ENCODE data around the gene COQ4.

The COQ4 gene

GRCh38 chr9:128292009-128292408 is 30.6 kb upstream of the COQ4 start:
- CTCF ChIA-PET, result interaction anchor here (1.2 to 1.5 kb wide), 2 partner anchors 49 to 120 kb away, joined by 4 read pairs; no protein-coding TSS in a partner anchor
- Mint-ChIP-seq H3K4me3 (no peak overlapping the region), H3K36me3 (no peaks in the 10 kb centered on the region), H3K27ac (no peak overlapping the region), H3K9me3 (no peaks in the 10 kb centered on the region), H3K27me3 (no peaks in the 10 kb centered on the region), H3K4me1 (peaks cover 3% of the 10 kb centered on the region)
- DNase-seq, result no peak

DNA sequence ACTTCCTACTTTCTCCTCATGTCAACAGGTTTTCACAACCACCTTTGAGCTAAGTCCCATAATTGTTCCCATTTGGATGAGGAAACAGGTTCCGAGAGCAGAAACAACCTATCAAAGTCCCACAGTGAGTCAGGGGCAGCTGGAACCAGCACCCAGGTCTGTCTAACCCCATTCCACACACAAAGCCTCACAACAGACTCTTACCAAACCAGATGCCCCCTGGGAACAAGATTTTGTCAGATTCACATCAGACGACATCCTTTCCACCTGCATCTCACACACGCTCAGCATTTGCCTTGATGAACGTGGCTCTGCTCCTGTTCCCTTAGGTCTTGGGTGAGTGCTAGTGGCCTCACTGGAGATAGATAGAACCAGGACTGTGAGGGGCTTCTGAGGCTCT is 29.5 kb upstream of the COQ4 start:
- H3K9me3 Mint-ChIP-seq, result no peaks in the 10 kb centered on the region
- H3K27me3 Mint-ChIP-seq, result no peaks in the 10 kb centered on the region
- no peak overlapping the region for H3K27ac Mint-ChIP-seq
- H3K4me1 Mint-ChIP-seq, result no peaks in the 10 kb centered on the region
- H3K4me3 Mint-ChIP-seq, result no peak overlapping the region
- CTCF ChIA-PET, result interaction anchor here (1.0 to 1.5 kb wide), 3 partner anchors 48 to 119 kb away, joined by 3 to 5 read pairs (median 4); no protein-coding TSS in a partner anchor
- H3K36me3 Mint-ChIP-seq, result no peaks in the 10 kb centered on the region
- no peak for DNase-seq

- CTCF ChIA-PET, result interaction anchor here (1.0 to 3.1 kb wide), 2 partner anchors 47 to 104 kb away, joined by 3 to 26 read pairs; no protein-coding TSS in a partner anchor
- Mint-ChIP-seq H3K27ac (no peak overlapping the region), H3K27me3 (no peaks in the 10 kb centered on the region), H3K4me3 (no peak overlapping the region), H3K4me1 (no peaks in the 10 kb centered on the region), H3K36me3 (no peaks in the 10 kb centered on the region), H3K9me3 (no peaks in the 10 kb centered on the region)
- DNase-seq, result no peak
Measured at GRCh38 chr9:128294142-128294541, 28.5 kb upstream of the COQ4 start.

- no peaks in the 10 kb centered on the region for H3K36me3 Mint-ChIP-seq
- no peaks in the 10 kb centered on the region for H3K27me3 Mint-ChIP-seq
- DNase-seq, result no peak
- H3K4me1 Mint-ChIP-seq, result no peaks in the 10 kb centered on the region
- CTCF ChIA-PET, result interaction anchor here (0.8 to 3.1 kb wide), 8 partner anchors 42 to 142 kb away, joined by 3 to 26 read pairs (median 4); no protein-coding TSS in a partner anchor
- no peak overlapping the region for H3K27ac Mint-ChIP-seq
- no peaks in the 10 kb centered on the region for H3K9me3 Mint-ChIP-seq
- no peak overlapping the region for H3K4me3 Mint-ChIP-seq
Measured at GRCh38 chr9:128296340-128297220, 26.1 kb upstream of the COQ4 start.

GRCh38 chr9:128297221-128297773 is 25.3 kb upstream of the COQ4 start:
- no peak for DNase-seq
- no peaks in the 10 kb centered on the region for H3K27me3 Mint-ChIP-seq
- no peak overlapping the region for H3K27ac Mint-ChIP-seq
- no peaks in the 10 kb centered on the region for H3K4me1 Mint-ChIP-seq
- no peaks in the 10 kb centered on the region for H3K9me3 Mint-ChIP-seq
- CTCF ChIA-PET, result interaction anchor here (0.9 to 3.1 kb wide), 9 partner anchors 11 to 141 kb away, joined by 3 to 26 read pairs (median 3); no protein-coding TSS in a partner anchor
- H3K4me3 Mint-ChIP-seq, result no peak overlapping the region
- H3K36me3 Mint-ChIP-seq, result no peaks in the 10 kb centered on the region

DNA sequence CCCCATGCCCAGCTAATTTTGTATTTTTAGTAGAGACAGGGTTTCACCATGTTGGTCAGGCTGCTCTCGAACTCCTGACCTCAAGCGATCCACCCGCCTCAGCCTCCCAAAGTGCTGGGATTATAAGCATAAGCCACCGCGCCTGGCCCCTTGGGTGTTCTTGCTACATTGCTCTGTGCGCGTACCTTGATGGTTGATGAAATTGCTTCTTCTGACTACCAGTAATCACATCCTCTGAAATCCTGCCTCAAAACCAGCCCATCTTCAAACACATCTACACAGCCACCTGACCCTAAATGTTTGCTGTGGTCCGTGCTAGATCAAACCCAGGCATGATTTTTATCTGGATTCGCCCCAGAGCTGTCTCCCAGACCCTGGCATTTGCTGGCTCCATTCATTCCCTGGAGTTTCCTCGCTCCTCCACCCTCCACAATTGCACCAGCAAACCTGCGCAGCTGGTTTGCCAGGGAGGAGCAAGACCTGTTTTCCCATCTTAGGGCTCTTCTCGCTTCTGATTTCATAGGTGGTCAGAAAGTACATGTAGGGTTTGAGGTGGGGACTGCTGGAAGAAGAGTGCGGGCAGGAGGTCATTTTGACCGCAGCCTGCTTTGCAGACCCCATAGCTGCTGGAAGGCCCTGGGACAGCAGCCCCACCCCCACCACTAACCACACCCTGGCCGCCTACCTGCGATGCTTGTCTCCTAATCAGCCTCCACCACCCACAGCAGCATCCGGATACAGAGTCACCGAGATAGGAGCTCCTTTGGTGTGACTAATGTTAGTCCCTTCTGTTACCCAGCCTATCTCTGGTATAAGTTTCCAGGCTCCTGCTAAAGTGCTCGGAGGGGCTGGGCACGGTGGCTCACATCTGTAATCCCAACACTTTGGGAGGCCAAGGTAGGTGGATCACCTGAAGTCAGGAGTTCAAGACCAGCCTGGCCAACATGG is 23.8 kb upstream of the COQ4 start:
- Mint-ChIP-seq H3K4me1 (no peaks in the 10 kb centered on the region), H3K27ac (no peak overlapping the region), H3K9me3 (no peaks in the 10 kb centered on the region), H3K27me3 (no peaks in the 10 kb centered on the region), H3K36me3 (no peaks in the 10 kb centered on the region), H3K4me3 (no peak overlapping the region)
- CTCF ChIA-PET, result interaction anchor here (1.1 kb wide), 2 partner anchors 43 to 63 kb away, joined by 3 read pairs; no protein-coding TSS in a partner anchor
- no peak for DNase-seq

GRCh38 chr9:128304136-128304970 is 18.3 kb upstream of the COQ4 start:
- H3K4me1 Mint-ChIP-seq, result no peaks in the 10 kb centered on the region
- no peaks in the 10 kb centered on the region for H3K27me3 Mint-ChIP-seq
- H3K27ac Mint-ChIP-seq, result no peak overlapping the region
- CTCF ChIA-PET, result interaction anchor here (0.7 to 2.2 kb wide), 4 partner anchors 9 to 37 kb away, joined by 3 to 9 read pairs (median 4); no protein-coding TSS in a partner anchor
- DNase-seq, result no peak
- peaks cover 2% of the 10 kb centered on the region for H3K36me3 Mint-ChIP-seq
- no peak overlapping the region for H3K4me3 Mint-ChIP-seq
- H3K9me3 Mint-ChIP-seq, result no peaks in the 10 kb centered on the region

DNA sequence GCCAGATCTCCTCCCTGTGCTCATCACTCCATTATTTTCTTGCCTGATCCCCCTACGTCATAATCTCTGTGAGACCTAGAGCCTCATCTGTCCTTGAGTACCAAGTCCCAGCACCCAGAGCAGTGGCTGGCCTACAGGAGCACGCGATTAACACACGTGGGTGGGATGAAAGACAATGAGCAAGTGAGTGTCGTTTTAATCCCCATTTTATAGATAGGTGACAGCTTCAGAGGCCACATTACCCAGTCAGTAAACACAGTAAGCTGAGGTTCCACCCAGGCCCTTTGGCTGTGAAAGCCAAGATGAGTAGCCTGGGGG is 17.7 kb upstream of the COQ4 start:
- Mint-ChIP-seq H3K27ac (no peak overlapping the region), H3K9me3 (no peaks in the 10 kb centered on the region), H3K4me1 (no peaks in the 10 kb centered on the region), H3K27me3 (no peaks in the 10 kb centered on the region), H3K4me3 (no peak overlapping the region), H3K36me3 (peaks cover 7% of the 10 kb centered on the region)
- CTCF ChIA-PET, result interaction anchor here (1.0 to 2.2 kb wide), 3 partner anchors 10 to 36 kb away, joined by 4 to 9 read pairs (median 4); no protein-coding TSS in a partner anchor
- no peak for DNase-seq

GRCh38 chr9:128309551-128309950 is 13.1 kb upstream of the COQ4 start:
- H3K9me3 Mint-ChIP-seq, result no peaks in the 10 kb centered on the region
- H3K36me3 Mint-ChIP-seq, result peaks cover 15% of the 10 kb centered on the region
- no peak overlapping the region for H3K27ac Mint-ChIP-seq
- no peaks in the 10 kb centered on the region for H3K27me3 Mint-ChIP-seq
- CTCF ChIA-PET, result no interaction called here
- H3K4me3 Mint-ChIP-seq, result no peak overlapping the region
- no peaks in the 10 kb centered on the region for H3K4me1 Mint-ChIP-seq
- no peak for DNase-seq

DNA sequence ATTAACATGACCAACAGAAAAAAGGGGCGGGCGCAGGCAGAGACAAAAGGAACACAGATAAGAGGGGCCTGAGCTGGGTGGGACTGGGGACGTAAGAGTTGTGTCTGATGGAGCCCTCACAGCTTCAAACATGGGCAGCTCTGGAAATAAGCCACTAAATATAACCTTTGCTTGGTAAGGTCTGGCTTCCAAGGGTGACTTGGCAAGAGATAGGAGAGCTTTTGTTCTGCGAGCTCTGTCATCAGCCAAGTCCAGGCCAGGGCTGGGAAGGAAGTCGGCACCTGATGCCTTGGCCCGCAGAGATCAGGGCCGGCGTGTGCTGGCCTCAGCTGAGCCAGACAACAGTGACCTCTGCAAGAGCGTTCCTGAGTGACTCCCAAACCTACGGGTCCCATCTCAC is 12.2 kb upstream of the COQ4 start:
- Mint-ChIP-seq H3K27me3 (no peaks in the 10 kb centered on the region), H3K27ac (no peak overlapping the region), H3K9me3 (no peaks in the 10 kb centered on the region), H3K4me3 (no peak overlapping the region), H3K36me3 (peaks cover 15% of the 10 kb centered on the region), H3K4me1 (no peaks in the 10 kb centered on the region)
- no peak for DNase-seq
- CTCF ChIA-PET, result interaction anchor here (0.7 kb wide), 1 partner anchor 9 kb away, joined by 4 read pairs; no protein-coding TSS in a partner anchor

DNA sequence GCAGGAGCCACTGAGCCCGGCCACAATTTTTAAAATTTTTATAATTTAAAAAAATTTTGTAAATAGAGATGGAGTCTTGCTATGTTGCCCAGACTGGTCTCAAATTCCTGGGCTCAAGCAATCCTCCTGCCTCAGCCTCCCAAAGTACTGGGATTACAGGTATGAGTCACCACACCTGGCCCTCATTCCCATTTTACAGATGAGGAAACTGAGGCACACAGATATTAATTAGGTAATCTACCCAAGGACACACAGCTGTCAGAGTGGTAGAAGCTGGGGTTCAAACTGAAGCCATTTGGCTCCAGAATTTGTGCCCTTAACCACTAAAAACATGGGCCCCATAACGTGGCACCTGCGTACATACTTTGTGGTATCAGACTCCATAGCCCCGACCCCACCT is 7.9 kb upstream of the COQ4 start:
- CTCF ChIA-PET, result interaction anchor here (1.0 to 1.2 kb wide), 2 partner anchors 19 to 26 kb away, joined by 3 read pairs; no protein-coding TSS in a partner anchor
- H3K36me3 Mint-ChIP-seq, result peaks cover 10% of the 10 kb centered on the region

DNA sequence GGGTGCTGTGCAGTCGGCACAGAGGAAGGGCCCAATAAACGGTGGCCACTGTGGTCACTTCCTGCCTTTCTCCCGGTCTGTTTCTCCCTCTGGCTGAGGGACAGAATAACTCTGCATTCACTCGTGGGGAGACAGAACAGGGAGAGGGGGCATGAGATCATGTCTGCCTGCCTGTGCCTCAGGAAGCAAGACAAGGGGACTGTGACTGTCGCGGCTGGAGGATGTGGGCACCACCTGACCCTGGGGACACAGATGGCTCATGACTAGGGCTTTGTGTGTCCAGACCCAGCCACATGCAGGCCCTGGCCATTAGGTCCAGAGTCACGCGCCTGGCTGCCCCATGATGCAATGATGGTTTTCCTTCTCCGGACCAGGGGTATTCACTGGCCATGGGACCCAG is 6.2 kb upstream of the COQ4 start:
- H3K27ac Mint-ChIP-seq, result no peak overlapping the region
- H3K9me3 Mint-ChIP-seq, result no peaks in the 10 kb centered on the region
- peaks cover 2% of the 10 kb centered on the region for H3K36me3 Mint-ChIP-seq
- no peaks in the 10 kb centered on the region for H3K27me3 Mint-ChIP-seq
- DNase-seq, result no peak
- CTCF ChIA-PET, result no interaction called here
- peaks cover 1% of the 10 kb centered on the region for H3K4me1 Mint-ChIP-seq
- no peak overlapping the region for H3K4me3 Mint-ChIP-seq

More for the DNA sequence above, 7.9 kb upstream of the COQ4 start:
- Mint-ChIP-seq H3K27me3 (no peaks in the 10 kb centered on the region), H3K9me3 (no peaks in the 10 kb centered on the region), H3K4me1 (no peaks in the 10 kb centered on the region), H3K27ac (no peak overlapping the region), H3K4me3 (no peak overlapping the region)
- no peak for DNase-seq

DNA sequence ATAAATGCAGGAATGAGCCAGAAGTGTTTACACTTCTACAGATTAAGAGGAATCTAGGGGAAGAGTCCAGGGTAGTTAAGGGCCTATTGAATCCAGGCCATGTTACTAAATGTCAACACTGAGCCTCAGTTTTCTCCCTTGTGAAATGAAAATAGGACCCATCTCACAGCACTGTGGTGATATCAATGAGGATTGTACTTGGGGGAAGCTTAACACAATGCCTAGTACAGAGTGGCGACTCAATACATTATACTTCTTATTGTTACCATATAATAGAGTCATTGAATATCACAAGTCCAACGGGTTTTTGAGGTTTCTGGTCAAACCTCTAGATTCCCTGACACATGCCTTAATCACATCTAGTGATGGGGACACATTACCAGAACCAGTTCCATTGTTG is 5.0 kb upstream of the COQ4 start:
- DNase-seq, result no peak
- Mint-ChIP-seq H3K27ac (no peak overlapping the region), H3K9me3 (no peaks in the 10 kb centered on the region), H3K36me3 (no peaks in the 10 kb centered on the region), H3K4me3 (no peak overlapping the region), H3K4me1 (peaks cover 3% of the 10 kb centered on the region), H3K27me3 (no peaks in the 10 kb centered on the region)
- CTCF ChIA-PET, result no interaction called here
